ENCODE data around the gene TAS1R3.

GRCh38 chr1:1359664-1360468, 28.8 kb downstream of the TAS1R3 start:
- TF ChIP-seq EZH2phosphoT487 (IDR thresholded peaks at IDR 0.05; ENCODE audit: borderline replicate concordance, low read length) (no peak), CTCF (IDR thresholded peaks at IDR 0.05; ENCODE audit: low read depth, low read length, poor library complexity, severe bottlenecking) (no peak)

Data from DOHH2 (cell line).